HG02588 (cell line): ENCODE measurements around the gene ELAC2.

Experiments used
- ATAC-seq: cut with Tn5 transposase; IDR thresholded peaks from one replicate; pipeline ENCODE4 v1.9.1; 2021; ENCODE audit warnings: mild to moderate bottlenecking, moderate library complexity; ENCODE audit not compliant: unreplicated experiment

Gene ELAC2

DNA sequence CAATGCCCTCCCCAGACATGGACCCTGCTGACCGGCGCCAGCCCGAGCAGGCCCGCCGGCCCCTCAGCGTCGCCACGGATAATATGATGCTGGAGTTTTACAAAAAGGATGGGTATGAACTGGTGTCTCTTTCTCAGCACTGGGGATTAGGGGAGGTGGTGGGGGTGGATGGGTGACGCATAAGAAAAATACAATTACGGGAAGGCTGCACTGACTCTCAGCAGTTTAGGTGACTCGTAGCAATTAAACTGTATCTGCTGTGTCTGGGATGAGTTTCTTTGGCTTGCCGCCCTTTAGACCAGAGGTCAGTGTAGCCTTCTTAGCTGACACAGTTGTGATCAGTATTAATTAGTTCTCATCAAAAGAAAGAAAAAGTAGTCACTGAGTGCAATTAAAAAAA lies 59.0 kb downstream of the ELAC2 start:
- ATAC-seq, result no peak

DNA sequence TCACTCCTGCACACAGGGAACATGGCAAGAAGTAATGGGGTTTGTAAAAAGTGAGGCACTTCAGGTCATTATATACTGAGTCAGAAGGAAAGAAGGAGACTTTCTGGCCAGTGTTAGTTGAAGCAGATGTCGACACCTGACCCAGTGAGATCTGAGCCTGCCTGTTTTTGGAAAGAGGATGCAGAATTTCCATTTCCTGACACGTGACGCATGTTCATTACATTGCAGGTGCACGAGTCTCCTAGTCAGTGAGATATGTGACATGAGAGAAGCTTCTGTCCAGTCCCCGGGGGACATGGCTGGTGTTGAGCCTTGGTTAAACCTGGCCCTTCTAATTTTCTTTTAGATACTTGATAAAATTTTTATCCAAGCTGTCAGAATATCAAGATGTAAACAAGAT lies 62.3 kb downstream of the ELAC2 start:
- no peak for ATAC-seq

DNA sequence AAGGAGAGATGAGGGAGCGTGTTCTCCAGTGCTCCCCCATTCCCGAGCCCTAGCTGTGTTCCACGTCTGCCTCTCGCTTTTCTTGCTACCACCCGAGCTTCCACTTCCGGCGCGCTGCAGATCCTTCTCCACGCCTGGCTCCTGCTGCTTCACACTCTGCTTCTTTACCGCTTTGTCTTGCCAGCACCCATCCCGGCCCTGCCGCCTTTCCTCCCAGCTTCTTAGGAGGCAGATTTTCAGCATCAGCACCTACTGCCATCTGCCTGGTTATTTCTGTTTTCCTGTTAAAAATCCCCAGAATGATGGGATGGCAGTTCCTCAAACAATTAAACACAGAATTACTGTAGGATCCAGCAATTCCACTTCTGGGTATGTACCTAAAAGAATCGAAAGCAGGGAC lies 64.7 kb downstream of the ELAC2 start:
- no peak for ATAC-seq

DNA sequence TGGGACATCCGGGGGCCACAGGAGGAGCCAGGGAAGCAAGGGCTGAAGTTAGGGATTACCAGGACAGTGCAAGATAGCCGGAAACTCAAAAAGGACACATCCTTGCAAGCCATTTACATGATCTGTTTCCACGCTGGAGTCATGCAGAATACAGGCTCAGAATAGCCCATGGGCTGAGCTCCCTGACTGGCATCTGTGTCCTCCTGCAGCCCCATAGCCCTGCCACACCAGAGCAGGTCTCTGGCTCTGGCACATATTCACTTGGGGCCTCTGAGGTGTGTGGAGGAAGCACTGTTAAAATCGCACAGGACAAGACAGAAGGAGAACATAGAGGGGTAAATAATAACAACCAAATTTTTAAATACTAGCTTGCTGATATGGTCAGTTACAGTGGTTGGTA lies 65.8 kb downstream of the ELAC2 start:
- no peak for ATAC-seq

DNA sequence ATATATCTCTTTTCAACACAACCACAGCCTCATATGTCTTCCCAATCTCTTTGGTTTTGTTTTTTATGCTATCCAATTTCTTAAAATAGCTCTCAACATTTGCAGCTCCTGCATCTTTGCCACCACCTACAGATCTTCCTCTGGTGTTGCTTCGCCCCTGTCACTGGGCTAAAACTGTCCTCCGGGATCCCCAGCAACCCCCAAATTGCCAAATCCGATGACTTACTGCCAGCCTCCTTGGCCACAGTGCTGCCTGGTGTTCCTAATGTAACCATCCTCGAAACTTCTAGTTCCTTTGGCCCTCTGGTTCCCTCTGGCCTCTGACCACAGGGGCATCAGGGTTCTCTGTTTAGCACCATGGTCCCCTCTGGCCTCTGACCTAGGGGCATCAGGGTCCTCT lies 70.8 kb downstream of the ELAC2 start:
- ATAC-seq, result no peak
